LoVo (cell line): ENCODE results near the gene MORC1.
A peak's percentile ranks its signal among the peaks of the same experiment; 100 is the strongest.

Experiments
- DNase-seq: peaks from one replicate; pipeline ENCODE4 v3.0.0-alpha.2; 2016; ENCODE audit warnings: low spot score

Gene MORC1

GRCh38 chr3:108946292-108947285 is 171.3 kb downstream of the MORC1 start:
- DNase-seq: no peak

- DNase-seq: no peak
Measured at GRCh38 chr3:108940568-108941263, 177.2 kb downstream of the MORC1 start.

DNA sequence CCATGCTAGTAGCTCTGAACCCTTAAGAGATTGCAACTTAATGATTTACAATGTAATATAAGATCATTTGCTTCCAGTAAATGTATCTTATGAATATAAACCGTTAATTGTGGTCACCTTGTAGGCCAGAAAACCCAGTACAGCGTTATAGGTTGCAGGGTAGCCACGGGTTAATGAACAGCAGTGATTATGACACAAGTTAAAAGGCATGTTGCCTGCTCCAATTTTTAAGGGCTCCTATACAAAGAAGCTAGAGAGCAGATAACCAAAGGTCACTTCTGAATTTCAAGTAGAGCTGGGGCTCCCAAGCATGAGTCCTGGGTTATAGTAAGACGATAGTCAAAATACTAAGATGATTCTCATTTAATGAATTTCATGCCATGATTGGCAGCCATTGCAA is 177.8 kb downstream of the MORC1 start:
- no peak for DNase-seq

- DNase-seq: no peak
Measured at GRCh38 chr3:108936924-108937689, 180.8 kb downstream of the MORC1 start.

DNA sequence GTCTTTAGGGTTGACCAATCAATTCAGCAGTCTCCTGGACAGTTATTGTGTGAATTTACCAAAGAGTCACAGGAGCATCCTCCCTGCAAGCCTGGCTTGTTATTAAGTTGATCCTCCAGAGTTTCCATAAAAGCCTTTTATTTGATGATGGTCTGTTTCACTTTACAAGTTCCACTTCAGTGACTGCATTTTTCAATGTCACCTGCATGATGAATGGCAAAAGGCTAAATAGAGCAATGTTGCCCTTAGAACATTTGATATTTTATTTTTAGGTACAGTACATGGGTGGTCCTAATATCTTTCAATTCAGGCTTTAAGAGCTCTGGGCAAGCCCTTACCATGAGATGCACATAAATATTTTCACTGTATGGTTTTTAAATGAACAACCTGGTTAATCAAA is 186.9 kb downstream of the MORC1 start:
- no peak for DNase-seq

- DNase-seq: no peak
Measured at GRCh38 chr3:108918866-108919265, 199.1 kb downstream of the MORC1 start.

DNA sequence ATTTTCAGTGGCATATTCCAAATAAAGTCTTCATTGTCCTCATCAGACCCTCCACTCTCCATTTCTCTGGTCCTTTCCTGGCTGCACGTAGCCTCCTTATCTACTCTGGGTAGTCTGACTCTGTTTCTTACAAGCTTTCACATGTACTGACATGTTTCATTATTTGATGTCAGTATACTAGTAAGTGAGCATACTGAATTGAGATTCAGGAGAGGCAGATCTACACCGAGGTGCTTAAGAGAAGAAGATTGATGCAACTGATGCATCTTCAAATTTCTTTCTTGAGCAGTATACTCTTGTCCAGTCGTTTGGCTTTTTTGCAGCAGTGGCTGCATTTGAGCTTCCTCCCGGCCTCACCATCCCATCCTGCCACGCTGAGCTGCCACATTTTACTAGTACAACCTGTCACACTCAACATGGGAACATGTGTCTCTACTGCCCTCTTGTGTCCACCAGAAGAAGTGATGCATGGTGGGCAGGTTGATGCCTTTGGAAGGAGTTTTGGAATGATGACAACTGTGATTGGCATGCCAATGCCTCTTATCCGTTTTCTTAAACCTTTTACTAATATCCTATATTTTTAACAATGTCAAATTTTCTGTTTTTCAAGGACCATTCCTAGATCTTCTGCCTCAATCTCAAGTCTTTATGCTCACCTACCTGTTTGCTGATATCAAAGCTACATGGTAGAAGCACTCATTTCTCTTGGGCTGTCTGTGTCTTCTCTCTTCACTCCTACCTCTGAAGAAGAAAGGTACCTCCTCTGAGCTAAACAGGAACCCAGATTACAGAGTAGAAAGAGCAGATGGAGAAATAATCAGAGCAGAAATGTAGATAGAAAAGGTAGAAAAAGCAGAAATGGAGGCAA is 202.9 kb downstream of the MORC1 start:
- peak; percentile 55 for DNase-seq

- DNase-seq: no peak
Measured at GRCh38 chr3:108909799-108910198, 208.1 kb downstream of the MORC1 start.
